ENCODE measurements around the gene INTS12.
"Not testable (repeated sequence)": the region's sequence is repeated elsewhere in the genome, so short reads cannot be mapped to it uniquely, and the experiment has no call there.

Gene INTS12

DNA sequence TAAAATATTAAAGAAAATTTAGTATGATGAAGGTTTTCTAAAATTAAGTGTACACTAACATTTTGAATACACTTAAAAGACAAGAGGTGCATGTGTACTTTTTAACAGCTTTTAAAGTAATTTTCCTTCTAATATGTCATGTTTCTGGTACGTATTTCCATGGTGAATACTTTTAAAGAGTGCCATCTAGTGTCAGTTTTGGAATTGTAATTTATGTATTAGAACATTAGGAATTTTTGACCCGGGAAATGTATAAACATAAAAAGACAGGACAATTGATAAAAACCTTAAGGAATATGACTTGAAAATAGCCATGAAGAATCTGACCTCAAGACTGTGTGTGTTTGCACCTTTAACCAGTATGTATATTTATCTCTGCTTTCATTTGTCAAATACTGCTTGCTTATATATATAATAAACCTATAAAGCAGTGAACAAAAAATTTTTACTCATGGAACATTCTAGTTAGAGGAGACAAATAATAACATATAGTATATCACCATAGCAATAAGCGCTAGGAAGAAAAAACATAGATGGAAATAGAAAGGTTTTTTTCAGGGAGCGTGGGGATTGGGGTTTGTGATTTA is 7.3 kb upstream of the INTS12 start:
- peaks cover 24% of the 10 kb centered on the region for H3K36me3 ChIP-seq (ENCODE audit: control insufficient read depth, insufficient read depth, low read length)
- H3K27ac ChIP-seq (ENCODE audit: low read depth, low read length): no peak overlapping the region
- H3K27me3 ChIP-seq (ENCODE audit: control insufficient read depth, insufficient read depth, low read length): no peaks in the 10 kb centered on the region
- 0 out of 2 replicates have a peak, but pooled peaks cover under 1% of the 10 kb centered on the region for H3K4me1 ChIP-seq (ENCODE audit: control insufficient read depth, insufficient read depth, low read length)
- 0 out of 2 replicates have a peak, but pooled peaks cover 4% of the 10 kb centered on the region for H3K9me3 ChIP-seq (ENCODE audit: control insufficient read depth, insufficient read depth, low read length)
- H3K4me3 ChIP-seq (ENCODE audit: low read depth, low read length): no peak overlapping the region
- no peak overlapping the region for H3K9ac ChIP-seq (ENCODE audit: low read depth, low read length)

DNA sequence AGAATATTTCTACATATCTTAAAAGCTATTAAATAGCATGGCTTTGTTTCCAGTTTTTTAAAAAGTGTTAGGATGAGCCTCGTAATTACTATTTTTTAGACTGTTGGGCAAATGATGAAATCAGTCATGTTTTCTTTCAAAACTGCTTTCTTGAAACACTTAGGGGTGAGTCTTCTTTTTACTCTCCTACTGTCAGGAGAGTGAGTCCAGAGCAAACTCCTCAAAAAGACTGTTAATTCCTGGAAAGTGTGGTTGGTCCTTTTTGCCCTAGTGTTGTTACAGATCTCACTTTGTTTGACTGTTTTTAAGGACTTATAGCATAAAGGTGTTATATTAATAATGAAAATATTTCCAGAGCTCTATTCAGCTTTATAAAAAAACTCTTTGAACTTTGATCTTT is 6.4 kb upstream of the INTS12 start:
- Histone ChIP-seq H3K4me3 (ENCODE audit: low read depth, low read length) (no peak overlapping the region), H3K9me3 (ENCODE audit: control insufficient read depth, insufficient read depth, low read length) (0 out of 2 replicates have a peak, but pooled peaks cover 4% of the 10 kb centered on the region), H3K27ac (ENCODE audit: low read depth, low read length) (no peak overlapping the region), H3K4me1 (ENCODE audit: control insufficient read depth, insufficient read depth, low read length) (peaks cover 5% of the 10 kb centered on the region; the same call in 1 of the 2 replicates), H3K27me3 (ENCODE audit: control insufficient read depth, insufficient read depth, low read length) (no peaks in the 10 kb centered on the region), H3K9ac (ENCODE audit: low read depth, low read length) (no peak overlapping the region), H3K36me3 (ENCODE audit: control insufficient read depth, insufficient read depth, low read length) (peaks cover 16% of the 10 kb centered on the region)

DNA sequence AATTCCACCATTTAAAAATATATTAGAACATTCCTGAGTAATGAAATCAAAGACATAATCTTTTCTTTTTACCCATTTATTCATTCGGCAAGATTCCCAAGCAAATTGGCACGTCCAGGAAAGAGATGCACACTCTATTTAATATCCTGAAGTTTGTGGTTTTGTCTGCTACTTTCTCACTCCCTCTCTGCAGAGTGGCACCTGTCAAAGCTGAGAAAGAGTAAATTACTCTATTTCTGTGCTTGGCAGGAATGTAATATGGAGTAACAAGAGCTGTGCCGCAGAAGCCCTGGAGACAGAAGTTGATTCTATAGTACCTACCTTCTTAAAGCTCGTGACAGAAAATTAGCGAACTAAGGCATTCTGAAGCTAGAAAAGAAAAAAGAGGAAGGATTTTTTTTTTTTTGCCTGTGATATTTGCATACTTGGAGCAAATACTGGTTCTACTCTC is 5.6 kb upstream of the INTS12 start:
- no peak overlapping the region for H3K4me3 ChIP-seq (ENCODE audit: low read depth, low read length)
- H3K9ac ChIP-seq (ENCODE audit: low read depth, low read length): no peak overlapping the region

DNA sequence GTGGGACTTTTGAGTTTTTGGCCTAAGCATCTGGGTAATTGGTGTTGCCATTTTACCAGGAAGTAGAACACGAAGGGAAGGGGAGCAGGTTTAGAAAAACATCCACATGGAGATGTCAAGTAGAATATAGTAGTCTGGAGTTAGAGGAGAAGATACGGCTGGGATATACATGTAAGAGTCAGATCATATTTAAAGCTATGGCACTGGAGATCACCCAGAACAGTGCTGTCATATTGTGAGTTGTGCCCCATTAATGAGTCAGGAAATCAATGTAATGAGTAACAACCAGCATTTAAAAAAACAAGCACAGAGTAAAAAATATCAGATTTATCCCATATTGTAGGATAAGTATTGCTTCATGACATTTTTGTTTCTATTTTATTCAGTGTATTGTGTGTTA is 4.3 kb upstream of the INTS12 start:
- H3K27me3 ChIP-seq (ENCODE audit: control insufficient read depth, insufficient read depth, low read length): no peaks in the 10 kb centered on the region
- peaks cover 3% of the 10 kb centered on the region; the same call in 1 of the 2 replicates for H3K36me3 ChIP-seq (ENCODE audit: control insufficient read depth, insufficient read depth, low read length)
- no peak overlapping the region for H3K9ac ChIP-seq (ENCODE audit: low read depth, low read length)
- H3K9me3 ChIP-seq (ENCODE audit: control insufficient read depth, insufficient read depth, low read length): 0 out of 2 replicates have a peak, but pooled peaks cover 4% of the 10 kb centered on the region
- H3K4me3 ChIP-seq (ENCODE audit: low read depth, low read length): no peak overlapping the region
- H3K27ac ChIP-seq (ENCODE audit: low read depth, low read length): no peak overlapping the region
- H3K4me1 ChIP-seq (ENCODE audit: control insufficient read depth, insufficient read depth, low read length): peaks cover 10% of the 10 kb centered on the region; the same call in 1 of the 2 replicates

More for the DNA sequence above, 5.6 kb upstream of the INTS12 start:
- no peaks in the 10 kb centered on the region for H3K27me3 ChIP-seq (ENCODE audit: control insufficient read depth, insufficient read depth, low read length)
- 0 out of 2 replicates have a peak, but pooled peaks cover 4% of the 10 kb centered on the region for H3K9me3 ChIP-seq (ENCODE audit: control insufficient read depth, insufficient read depth, low read length)
- H3K27ac ChIP-seq (ENCODE audit: low read depth, low read length): no peak overlapping the region
- peaks cover 10% of the 10 kb centered on the region; the same call in 1 of the 2 replicates for H3K4me1 ChIP-seq (ENCODE audit: control insufficient read depth, insufficient read depth, low read length)
- peaks cover 7% of the 10 kb centered on the region for H3K36me3 ChIP-seq (ENCODE audit: control insufficient read depth, insufficient read depth, low read length)

DNA sequence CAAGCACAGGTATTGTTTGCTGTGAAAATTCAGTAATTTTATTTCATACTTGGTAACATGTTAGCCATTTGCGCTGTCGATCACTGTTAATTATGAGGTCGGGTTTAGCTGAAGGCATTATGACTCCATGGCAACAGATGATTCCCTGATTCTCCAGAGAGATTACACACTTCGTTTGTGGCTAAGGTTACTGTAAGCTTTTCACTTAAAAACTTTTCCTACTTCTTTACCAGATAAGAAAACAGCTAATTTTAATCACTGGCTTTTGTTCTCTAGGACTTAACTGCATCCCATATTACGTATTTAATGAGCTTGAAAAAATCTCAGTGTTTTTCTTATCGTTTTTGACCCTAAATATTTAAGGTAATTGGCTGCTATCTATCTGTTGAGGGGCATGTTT is 2.2 kb upstream of the INTS12 start:
- Histone ChIP-seq H3K4me3 (ENCODE audit: low read depth, low read length) (peak overlapping the region; percentile 32; the same call in 1 of the 2 replicates), H3K27me3 (ENCODE audit: control insufficient read depth, insufficient read depth, low read length) (no peaks in the 10 kb centered on the region), H3K36me3 (ENCODE audit: control insufficient read depth, insufficient read depth, low read length) (no peaks in the 10 kb centered on the region), H3K9me3 (ENCODE audit: control insufficient read depth, insufficient read depth, low read length) (no peaks in the 10 kb centered on the region), H3K27ac (ENCODE audit: low read depth, low read length) (no peak overlapping the region), H3K4me1 (ENCODE audit: control insufficient read depth, insufficient read depth, low read length) (peaks cover 10% of the 10 kb centered on the region; the same call in 1 of the 2 replicates), H3K9ac (ENCODE audit: low read depth, low read length) (no peak overlapping the region)

DNA sequence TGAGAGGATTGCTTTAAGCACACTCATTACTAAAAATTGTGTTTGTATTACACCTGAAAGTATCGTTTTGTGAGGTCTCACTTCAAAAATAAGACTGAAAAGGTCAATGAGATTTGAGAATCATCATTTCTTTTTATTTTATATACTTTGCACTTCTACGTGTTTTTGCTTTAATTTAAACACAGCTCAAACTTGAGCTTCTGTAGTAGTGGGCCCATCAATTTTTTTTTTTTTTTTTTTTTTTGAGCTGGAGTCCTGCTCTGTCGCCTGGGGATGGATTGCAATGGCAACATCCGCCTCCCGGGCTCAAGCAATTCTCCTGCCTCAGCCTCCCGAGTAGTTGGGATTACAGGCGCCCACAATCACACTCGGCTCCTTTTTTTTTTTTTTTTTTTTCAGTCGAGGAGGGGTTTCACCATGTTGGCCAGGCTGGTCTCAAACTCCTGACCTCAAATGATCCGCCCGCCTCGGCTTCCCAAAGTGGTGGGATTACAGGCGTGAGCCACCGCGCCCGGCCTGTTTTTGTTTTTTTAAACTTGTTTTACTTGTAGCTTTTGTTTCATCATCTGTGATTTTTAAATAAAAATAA is 1.6 kb upstream of the INTS12 start:
- H3K27me3 ChIP-seq (ENCODE audit: control insufficient read depth, insufficient read depth, low read length): no peaks in the 10 kb centered on the region
- H3K27ac ChIP-seq (ENCODE audit: low read depth, low read length): no peak overlapping the region
- H3K9ac ChIP-seq (ENCODE audit: low read depth, low read length): no peak overlapping the region
- H3K4me1 ChIP-seq (ENCODE audit: control insufficient read depth, insufficient read depth, low read length): peaks cover 10% of the 10 kb centered on the region; the same call in 1 of the 2 replicates
- H3K9me3 ChIP-seq (ENCODE audit: control insufficient read depth, insufficient read depth, low read length): no peaks in the 10 kb centered on the region
- peak overlapping the region; percentile 97 for H3K4me3 ChIP-seq (ENCODE audit: low read depth, low read length)
- H3K36me3 ChIP-seq (ENCODE audit: control insufficient read depth, insufficient read depth, low read length): no peaks in the 10 kb centered on the region

DNA sequence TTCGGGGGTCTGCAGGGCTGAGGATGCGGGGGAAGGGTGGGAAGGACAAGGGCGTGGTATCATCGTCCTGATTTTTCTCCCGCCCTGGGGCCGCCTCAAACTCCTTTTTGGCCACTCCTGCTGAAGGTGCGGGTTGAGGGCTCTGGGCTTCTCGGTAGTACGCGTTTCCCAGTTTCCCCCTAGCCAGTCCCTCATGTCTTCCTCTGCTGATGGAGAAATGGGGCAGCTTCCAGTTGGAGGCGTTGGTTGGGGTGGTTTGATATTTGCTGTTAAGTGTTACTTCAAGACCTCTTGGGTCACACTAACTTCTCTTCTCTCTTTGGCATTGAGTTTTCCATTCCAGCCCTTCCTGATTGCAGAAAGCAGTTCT is 577 bp upstream of the INTS12 start:
- H3K27ac ChIP-seq (ENCODE audit: low read depth, low read length): peak overlapping the region; percentile 99
- peak overlapping the region; percentile 97 for H3K4me3 ChIP-seq (ENCODE audit: low read depth, low read length)
- H3K27me3 ChIP-seq (ENCODE audit: control insufficient read depth, insufficient read depth, low read length): no peaks in the 10 kb centered on the region
- no peaks in the 10 kb centered on the region for H3K9me3 ChIP-seq (ENCODE audit: control insufficient read depth, insufficient read depth, low read length)
- H3K36me3 ChIP-seq (ENCODE audit: control insufficient read depth, insufficient read depth, low read length): no peaks in the 10 kb centered on the region
- peak overlapping the region; percentile 89 for H3K9ac ChIP-seq (ENCODE audit: low read depth, low read length)
- peaks cover 10% of the 10 kb centered on the region; the same call in 1 of the 2 replicates for H3K4me1 ChIP-seq (ENCODE audit: control insufficient read depth, insufficient read depth, low read length)

DNA sequence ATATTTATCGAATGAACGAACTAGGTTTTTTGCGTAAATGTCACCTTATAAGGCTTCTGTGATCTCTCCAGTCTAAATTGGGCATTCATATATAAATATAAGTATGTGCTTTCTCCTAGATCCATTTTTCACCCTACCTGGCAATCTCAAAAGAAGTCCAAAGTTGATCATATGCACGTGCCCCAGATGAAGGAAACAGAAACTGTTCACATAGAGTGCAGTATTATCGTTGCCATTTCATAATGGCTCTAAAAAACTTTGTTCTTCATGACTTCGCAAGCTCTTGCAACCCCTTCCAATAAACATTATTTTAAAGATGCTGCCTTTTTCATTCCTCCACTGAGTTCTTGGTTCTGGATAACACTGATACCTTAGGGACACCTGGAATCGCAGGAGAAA is 708 bp downstream of the INTS12 start:
- H3K9ac ChIP-seq (ENCODE audit: low read depth, low read length): peak overlapping the region; percentile 83
- H3K27me3 ChIP-seq (ENCODE audit: control insufficient read depth, insufficient read depth, low read length): no peaks in the 10 kb centered on the region
- no peaks in the 10 kb centered on the region for H3K9me3 ChIP-seq (ENCODE audit: control insufficient read depth, insufficient read depth, low read length)
- peak overlapping the region; percentile 97 for H3K4me3 ChIP-seq (ENCODE audit: low read depth, low read length)
- peaks cover 10% of the 10 kb centered on the region; the same call in 1 of the 2 replicates for H3K4me1 ChIP-seq (ENCODE audit: control insufficient read depth, insufficient read depth, low read length)
- peak overlapping the region; percentile 99 for H3K27ac ChIP-seq (ENCODE audit: low read depth, low read length)
- no peaks in the 10 kb centered on the region for H3K36me3 ChIP-seq (ENCODE audit: control insufficient read depth, insufficient read depth, low read length)

DNA sequence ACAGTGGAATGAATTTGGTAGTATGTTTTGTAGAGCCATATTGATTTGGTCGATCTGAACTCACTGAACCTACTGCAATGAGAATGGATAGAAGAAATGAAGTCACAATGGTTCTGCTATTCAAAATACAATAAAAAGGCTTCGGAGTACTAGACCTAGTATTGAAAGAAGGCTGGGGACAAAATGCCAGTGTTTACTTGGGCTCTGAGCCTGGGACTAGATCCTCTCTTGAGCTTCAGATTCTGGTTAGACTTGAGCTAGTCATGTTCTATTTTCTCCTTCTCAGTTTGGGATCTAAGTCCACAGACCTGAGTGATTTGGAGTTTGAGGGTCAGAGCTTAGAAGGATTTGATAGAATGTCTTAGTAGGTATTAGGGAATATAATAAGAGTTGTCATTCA is 9.9 kb downstream of the INTS12 start:
- Histone ChIP-seq H3K9me3 (ENCODE audit: control insufficient read depth, insufficient read depth, low read length) (no peaks in the 10 kb centered on the region), H3K4me3 (ENCODE audit: low read depth, low read length) (no peak overlapping the region), H3K27ac (ENCODE audit: low read depth, low read length) (no peak overlapping the region), H3K4me1 (ENCODE audit: control insufficient read depth, insufficient read depth, low read length) (no peaks in the 10 kb centered on the region), H3K27me3 (ENCODE audit: control insufficient read depth, insufficient read depth, low read length) (no peaks in the 10 kb centered on the region), H3K9ac (ENCODE audit: low read depth, low read length) (no peak overlapping the region), H3K36me3 (ENCODE audit: control insufficient read depth, insufficient read depth, low read length) (peaks cover 23% of the 10 kb centered on the region)

DNA sequence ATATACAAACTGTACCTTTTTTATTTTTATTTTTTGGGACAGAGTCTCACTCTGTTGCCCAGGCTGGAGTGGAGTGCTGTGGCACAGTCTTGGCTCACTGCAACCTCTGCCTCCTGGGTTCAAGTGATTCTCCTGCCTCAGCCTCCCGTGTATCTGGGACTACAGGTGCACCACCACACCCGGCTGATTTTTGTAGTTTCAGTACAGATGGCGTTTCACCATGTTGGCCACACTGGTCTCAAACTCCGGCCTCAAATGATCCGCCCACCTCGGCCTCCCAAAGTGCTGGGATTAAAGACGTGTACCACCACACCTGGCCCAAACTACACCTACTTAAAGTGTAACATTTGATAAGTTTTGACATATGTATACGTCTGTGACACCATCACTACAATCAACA is 12.7 kb downstream of the INTS12 start:
- peaks cover 38% of the 10 kb centered on the region for H3K36me3 ChIP-seq (ENCODE audit: control insufficient read depth, insufficient read depth, low read length)
- H3K27me3 ChIP-seq (ENCODE audit: control insufficient read depth, insufficient read depth, low read length); H3K27ac ChIP-seq (ENCODE audit: low read depth, low read length); H3K9ac ChIP-seq (ENCODE audit: low read depth, low read length); H3K9me3 ChIP-seq (ENCODE audit: control insufficient read depth, insufficient read depth, low read length); H3K4me3 ChIP-seq (ENCODE audit: low read depth, low read length); H3K4me1 ChIP-seq (ENCODE audit: control insufficient read depth, insufficient read depth, low read length): not testable (repeated sequence)

DNA sequence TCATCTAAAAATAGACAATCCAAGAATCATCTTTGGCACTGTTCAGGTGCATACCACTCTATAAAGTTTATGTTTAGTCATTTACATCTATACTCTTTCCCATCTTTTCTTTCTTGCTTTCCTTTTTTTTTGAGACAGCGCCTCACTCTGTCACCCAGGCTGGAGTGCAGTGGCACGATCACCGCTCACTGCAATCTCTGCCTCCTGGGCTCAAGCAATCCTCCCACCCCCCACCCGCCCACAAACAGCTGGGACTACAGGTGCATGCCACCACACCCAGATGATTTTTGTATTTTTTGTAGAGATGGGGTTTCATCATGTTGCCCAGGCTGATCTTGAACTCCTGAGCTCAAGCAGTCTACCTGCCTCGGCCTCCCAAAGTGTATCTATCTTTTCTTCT is 13.7 kb downstream of the INTS12 start:
- not testable (repeated sequence) for H3K4me1 ChIP-seq (ENCODE audit: control insufficient read depth, insufficient read depth, low read length); H3K9me3 ChIP-seq (ENCODE audit: control insufficient read depth, insufficient read depth, low read length); H3K27me3 ChIP-seq (ENCODE audit: control insufficient read depth, insufficient read depth, low read length); H3K27ac ChIP-seq (ENCODE audit: low read depth, low read length); H3K4me3 ChIP-seq (ENCODE audit: low read depth, low read length); H3K9ac ChIP-seq (ENCODE audit: low read depth, low read length)
- H3K36me3 ChIP-seq (ENCODE audit: control insufficient read depth, insufficient read depth, low read length): peaks cover 38% of the 10 kb centered on the region
